Upper lobe of left lung (tissue), 6 donors: ENCODE results near the gene TTLL5. TPM values are rescaled to one million over a fixed set of nuclear protein-coding genes. Genes with fewer than 3 reads are reported as not detected.
A peak's percentile ranks its signal among the peaks of the same experiment; 100 is the strongest.

ENCODE experiments used
- ATAC-seq, 2 donors: fragments of 200-7000 bp; cut with Tn5 transposase; one replicate each; pipeline ENCODE4 v1.9.1; 2022; ENCODE audit warnings: mild to moderate bottlenecking in 2 of 2, moderate library complexity in 2 of 2; ENCODE audit not compliant: low FRiP score in 2 of 2
- DNase-seq, 2 donors: peaks; one replicate each; pipeline ENCODE4 v3.0.0-alpha.2; 2019 to 2020
- H3K27ac ChIP-seq, 4 donors: fragments of 200-600 bp; sonication (generic); one replicate each; pipeline ENCODE4 v1.5.1; 2016 to 2019
- H3K27me3 ChIP-seq, 4 donors: fragments of 200-600 bp; sonication (generic); one replicate each; pipeline ENCODE4 v1.5.1; 2017 to 2019
- H3K36me3 ChIP-seq, 4 donors: fragments of 200-600 bp; sonication (generic); one replicate each; pipeline ENCODE4 v1.5.1; 2016 to 2019
- H3K4me1 ChIP-seq, 4 donors: fragments of 200-600 bp; sonication (generic); one replicate each; pipeline ENCODE4 v1.5.1; 2018 to 2019
- H3K4me3 ChIP-seq, 4 donors: fragments of 200-600 bp; sonication (generic); one replicate each; pipeline ENCODE4 v1.5.1; 2017 to 2019; ENCODE audit warnings: mild to moderate bottlenecking in 2 of 4, moderate library complexity in 1 of 4
- H3K9me3 ChIP-seq, 4 donors: fragments of 200-600 bp; sonication (generic); one replicate each; pipeline ENCODE4 v1.5.1; 2018 to 2019
- CTCF ChIP-seq, 6 experiments: fragments of 450-650 bp in 4 of 6; fragments of 200-600 bp in 2 of 6; sonication (generic) in 2 of 6; IDR thresholded peaks; one replicate each; pipeline ENCODE4 v1.5.1; 2016 to 2019; ENCODE audit warnings: antibody characterized with exemption in 6 of 6
- EP300 ChIP-seq, 4 donors: sonication (generic); formaldehyde crosslinking; IDR thresholded peaks; one replicate each; pipeline ENCODE4 v1.5.1; 2017; ENCODE audit warnings: antibody characterized with exemption in 4 of 4, control low read depth in 2 of 4
- POLR2A ChIP-seq, 4 donors: fragments of 450-650 bp; IDR thresholded peaks; one replicate each; pipeline ENCODE4 v1.5.1; 2016 to 2017; ENCODE audit warnings: antibody characterized with exemption in 4 of 4, mild to moderate bottlenecking in 2 of 4
- POLR2AphosphoS5 ChIP-seq, 2 donors: sonication (generic); formaldehyde crosslinking; IDR thresholded peaks; one replicate each; pipeline ENCODE4 v1.5.1; 2017; ENCODE audit warnings: antibody characterized with exemption in 2 of 2
- WGBS, 2 donors: methylation state at CpG; one replicate each; pipeline ENCODE4 v1.1.5; 2017 to 2018; 5-methylcytosine and 5-hydroxymethylcytosine counted together
- total RNA-seq, 6 donors: library from RNA; depleted of rRNA in 4 of 6; stranded (reverse); fragments of >200 nt in 4 of 6; gene quantifications; one replicate each; pipeline versions ENCODE4 v1.1.0 to v1.2.1, GENCODE V29; 2016 to 2021
- donor health status: DM: no; HTN: no; CAD: no; lungs with moderate emphysema.
- donor health status: DM: no; HTN: yes; CAD: no; lungs with severe emphysema.

The TTLL5 gene
- total RNA-seq, 6 donors from 2014 or later, result 24.5 to 85.9 (median 33.5) TPM

DNA sequence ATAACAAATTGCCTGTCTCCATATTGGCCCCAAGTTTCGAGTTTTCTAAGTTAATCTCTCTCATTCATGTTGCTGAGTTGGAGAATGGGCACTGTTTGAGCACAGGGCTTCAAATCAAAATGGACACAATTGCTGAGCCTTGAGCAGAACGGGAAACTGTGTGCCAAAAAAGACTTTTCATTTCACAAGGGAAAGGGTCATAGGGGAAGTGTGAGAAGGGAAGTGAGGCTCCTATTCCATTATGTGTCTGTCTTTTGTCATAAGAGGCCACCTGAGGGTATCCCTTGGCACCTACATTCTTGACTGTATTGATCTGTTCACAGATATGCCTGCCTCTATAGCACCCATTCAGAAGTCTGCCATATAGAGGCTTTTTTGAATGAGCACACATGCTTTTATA, 59.1 kb downstream of the TTLL5 start:
- ATAC-seq (no peak), DNase-seq (no peak)
- H3K27ac ChIP-seq, result no peak overlapping the region
- H3K9me3 ChIP-seq, result no peaks in the 10 kb centered on the region
- H3K36me3 ChIP-seq, result peaks cover 0 to 37% (median 0%) of the 10 kb centered on the region in 4 donors
- TF ChIP-seq CTCF (IDR thresholded peaks at IDR 0.05), result no peak
- no peak for TF ChIP-seq EP300 (IDR thresholded peaks at IDR 0.05)
- no peak for TF ChIP-seq POLR2A (IDR thresholded peaks at IDR 0.05)
- TF ChIP-seq POLR2AphosphoS5 (IDR thresholded peaks at IDR 0.05), result no peak
- WGBS, 2 donors, result 85 to 95% methylated on average over 2 of the region's 2 CpGs
- no peak overlapping the region for H3K4me3 ChIP-seq
- H3K4me1 ChIP-seq, result peaks cover 4 to 9% (median 8%) of the 10 kb centered on the region in 4 donors
- no peaks in the 10 kb centered on the region for H3K27me3 ChIP-seq

GRCh38 chr14:75720842-75721498, 59.9 kb downstream of the TTLL5 start:
- DNase-seq, result peak in 1 of 2 donors; percentile 40

GRCh38 chr14:75723716-75724115, 62.7 kb downstream of the TTLL5 start:
- TF ChIP-seq POLR2A (IDR thresholded peaks at IDR 0.05) (no peak), POLR2AphosphoS5 (IDR thresholded peaks at IDR 0.05) (no peak), EP300 (IDR thresholded peaks at IDR 0.05) (no peak)
- H3K9me3 ChIP-seq, result no peaks in the 10 kb centered on the region
- 44 to 54% methylated on average over 1 of the region's 1 CpG for WGBS, 2 donors
- ATAC-seq (no peak), DNase-seq (no peak)
- no peak overlapping the region for H3K27ac ChIP-seq
- H3K27me3 ChIP-seq, result no peaks in the 10 kb centered on the region
- H3K4me3 ChIP-seq, result no peak overlapping the region
- peaks cover 0 to 9% (median 7%) of the 10 kb centered on the region in 4 donors for H3K4me1 ChIP-seq
- H3K36me3 ChIP-seq, result peaks cover 0 to 31% (median 0%) of the 10 kb centered on the region in 4 donors

More at GRCh38 chr14:75720842-75721498, 59.9 kb downstream of the TTLL5 start:
- TF ChIP-seq POLR2A (IDR thresholded peaks at IDR 0.05), result no peak
- TF ChIP-seq EP300 (IDR thresholded peaks at IDR 0.05), result no peak
- ATAC-seq, result peak in 1 of 2 donors; percentile 39
- H3K4me1 ChIP-seq, result peaks cover 4 to 9% (median 7%) of the 10 kb centered on the region in 4 donors
- no peak overlapping the region for H3K4me3 ChIP-seq
- no peaks in the 10 kb centered on the region for H3K9me3 ChIP-seq
- peaks cover 0 to 37% (median 0%) of the 10 kb centered on the region in 4 donors for H3K36me3 ChIP-seq
- H3K27me3 ChIP-seq, result no peaks in the 10 kb centered on the region
- 32 to 40% methylated on average over 4 of the region's 4 CpGs for WGBS, 2 donors
- H3K27ac ChIP-seq, result peak overlapping the region in 2 of 4 donors; percentile 5 to 36

GRCh38 chr14:75724414-75725204, 63.6 kb downstream of the TTLL5 start:
- peaks cover 0 to 9% (median 7%) of the 10 kb centered on the region in 4 donors for H3K4me1 ChIP-seq
- DNase-seq (no peak), ATAC-seq (no peak)
- no peaks in the 10 kb centered on the region for H3K9me3 ChIP-seq
- no peaks in the 10 kb centered on the region for H3K27me3 ChIP-seq
- H3K27ac ChIP-seq, result peak overlapping the region in 1 of 4 donors; percentile 40
- peaks cover 0 to 22% (median 0%) of the 10 kb centered on the region in 4 donors for H3K36me3 ChIP-seq
- H3K4me3 ChIP-seq, result no peak overlapping the region
- TF ChIP-seq CTCF (IDR thresholded peaks at IDR 0.05) (no peak), EP300 (IDR thresholded peaks at IDR 0.05) (no peak), POLR2A (IDR thresholded peaks at IDR 0.05) (no peak), POLR2AphosphoS5 (IDR thresholded peaks at IDR 0.05) (no peak)
- WGBS, 2 donors, result 89% methylated on average over 6 of the region's 6 CpGs

GRCh38 chr14:75725481-75725880, 64.4 kb downstream of the TTLL5 start:
- WGBS, 2 donors, result 68 to 78% methylated on average over 3 of the region's 3 CpGs
- H3K27me3 ChIP-seq, result no peaks in the 10 kb centered on the region
- no peak for DNase-seq
- peak in 1 of 2 donors; percentile 75 for ATAC-seq
- no peaks in the 10 kb centered on the region for H3K9me3 ChIP-seq
- TF ChIP-seq POLR2AphosphoS5 (IDR thresholded peaks at IDR 0.05) (no peak), CTCF (IDR thresholded peaks at IDR 0.05) (no peak), EP300 (IDR thresholded peaks at IDR 0.05) (no peak), POLR2A (IDR thresholded peaks at IDR 0.05) (no peak)
- H3K4me1 ChIP-seq, result peaks cover 0 to 8% (median 7%) of the 10 kb centered on the region in 4 donors
- peak overlapping the region in 1 of 4 donors; percentile 40 for H3K27ac ChIP-seq
- H3K4me3 ChIP-seq, result no peak overlapping the region
- H3K36me3 ChIP-seq, result peaks cover 0 to 15% (median 0%) of the 10 kb centered on the region in 4 donors
